HG03196 (cell line): ENCODE results near the gene GAP43.

ENCODE experiments used
- ATAC-seq: cut with Tn5 transposase; IDR thresholded peaks from one replicate; pipeline ENCODE4 v1.9.1; 2021; ENCODE audit not compliant: unreplicated experiment

Gene GAP43

DNA sequence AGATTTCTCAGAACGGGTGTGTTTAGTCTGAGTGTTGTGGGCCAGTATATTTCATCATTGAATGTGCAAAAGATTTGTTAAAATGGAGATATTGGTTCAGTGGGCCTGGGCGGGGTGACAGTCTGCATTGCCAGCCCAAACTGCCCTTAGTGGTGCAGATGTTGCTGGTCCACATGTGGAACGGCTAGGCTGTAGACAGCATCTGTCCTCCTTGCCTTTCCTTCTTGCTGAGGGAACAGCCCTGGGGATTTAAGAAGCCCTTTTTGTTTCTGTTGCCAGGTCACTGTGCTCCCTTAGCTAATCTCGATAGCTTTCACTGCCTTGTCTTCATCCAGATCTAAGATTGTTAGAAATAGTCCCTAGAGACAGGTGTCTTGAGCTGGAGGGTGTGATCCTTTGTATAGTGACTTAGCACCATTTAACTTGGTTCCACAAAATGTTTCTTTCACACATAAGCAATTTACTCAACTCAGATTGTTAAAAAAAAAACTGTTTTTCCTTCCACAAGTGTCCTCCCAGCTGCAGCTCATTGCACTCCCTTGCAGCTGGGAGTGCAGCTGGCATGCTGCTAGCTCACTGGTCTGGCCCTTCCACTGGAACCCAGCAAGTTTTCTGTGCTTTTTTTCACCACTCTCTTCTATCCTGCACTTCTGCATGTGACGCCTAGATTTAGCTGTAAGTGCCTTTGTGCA lies 37.5 kb downstream of the GAP43 start:
- no peak for ATAC-seq

DNA sequence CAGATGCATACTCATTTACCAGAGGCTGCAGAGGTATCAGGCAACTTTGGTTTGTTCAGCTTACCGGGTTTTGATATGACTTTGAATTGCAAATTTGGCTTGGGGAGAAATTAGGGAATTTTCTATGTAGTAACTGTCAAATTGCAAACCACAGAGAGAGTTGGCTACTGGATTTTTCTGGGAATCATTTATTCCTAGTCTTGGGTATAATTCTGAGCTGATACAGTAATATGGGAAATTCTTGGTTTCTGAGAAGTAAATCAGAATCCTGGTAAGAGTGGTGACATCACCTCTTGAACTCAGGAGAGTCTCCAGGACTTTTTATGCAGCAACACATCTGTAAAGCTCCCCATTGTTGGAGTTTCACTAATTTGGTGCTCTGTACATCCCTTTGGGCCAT lies 39.0 kb downstream of the GAP43 start:
- ATAC-seq = no peak

DNA sequence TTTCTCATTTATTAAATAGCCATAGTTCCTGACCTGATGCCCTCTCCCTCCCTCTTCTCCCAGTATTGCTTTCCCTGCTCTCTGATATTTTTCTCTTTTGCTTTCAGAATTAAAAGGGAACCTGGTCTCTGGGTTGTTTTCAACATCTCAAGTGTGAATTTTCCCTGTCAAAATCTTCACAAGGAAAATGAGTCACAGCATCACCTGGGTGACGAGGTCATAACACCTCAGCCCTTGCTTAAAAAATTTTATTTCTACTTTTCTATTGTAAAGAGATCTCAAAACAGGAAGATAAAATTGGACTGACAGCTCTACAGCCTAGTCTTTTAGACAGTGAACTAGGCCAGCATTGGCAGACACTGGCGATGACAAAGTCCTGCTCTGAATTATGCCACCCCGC lies 40.1 kb downstream of the GAP43 start:
- no peak for ATAC-seq

DNA sequence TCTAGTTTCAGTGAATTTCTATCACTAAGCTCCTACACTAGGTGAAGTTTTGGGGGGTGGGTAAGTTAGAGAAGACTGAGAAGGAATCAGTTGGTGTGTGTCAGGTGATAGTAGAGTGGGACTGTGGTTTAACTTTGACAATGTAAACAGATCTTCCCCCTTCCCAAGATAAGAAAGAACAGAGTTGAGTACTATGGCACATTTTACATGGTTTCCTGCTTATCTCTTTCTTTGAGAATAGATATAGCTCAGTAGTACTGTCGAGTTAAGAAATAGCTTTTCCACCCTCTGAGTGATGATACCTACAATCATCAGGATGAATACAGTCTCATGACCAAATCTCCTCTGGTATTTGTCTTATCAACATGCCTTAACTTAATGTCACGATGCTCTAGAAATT lies 42.8 kb downstream of the GAP43 start:
- ATAC-seq = no peak

DNA sequence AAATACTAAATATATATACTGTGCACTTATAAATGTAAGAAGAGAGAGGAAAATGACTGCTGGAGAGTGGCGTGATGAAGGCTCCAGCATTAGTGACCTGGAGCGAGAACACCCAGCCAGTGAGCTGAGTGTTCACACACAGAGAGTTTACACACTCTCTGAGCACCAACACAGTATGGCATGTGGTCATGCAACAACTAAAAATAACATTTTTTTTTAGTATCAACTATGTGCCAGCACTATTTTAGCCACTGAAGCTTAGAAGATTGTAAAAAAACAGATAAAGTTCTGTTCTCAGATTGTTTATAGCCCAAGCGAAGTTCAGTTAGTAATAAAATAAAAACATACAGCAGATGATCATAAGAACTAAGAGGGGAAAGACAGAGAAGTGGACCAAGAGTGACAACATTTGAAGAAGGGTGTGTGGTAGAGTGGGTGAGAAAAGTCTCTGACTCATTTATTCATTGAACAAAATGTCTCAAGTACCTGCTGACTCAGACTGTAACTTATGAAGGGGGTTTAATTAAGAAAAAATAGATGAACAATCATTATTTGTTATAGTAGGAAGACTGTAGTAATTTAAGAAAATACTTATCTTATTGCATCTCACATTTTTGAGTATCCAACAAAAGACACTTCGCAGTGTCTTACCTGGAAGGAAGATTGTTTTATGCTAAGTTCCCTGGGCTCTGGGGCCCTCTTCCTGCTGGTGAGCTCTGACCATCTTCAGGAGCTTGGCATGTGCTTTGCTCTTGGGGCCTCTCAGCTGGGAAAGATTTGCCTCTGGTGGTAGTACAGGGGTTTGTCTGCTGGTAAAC lies 43.8 kb downstream of the GAP43 start:
- no peak for ATAC-seq

DNA sequence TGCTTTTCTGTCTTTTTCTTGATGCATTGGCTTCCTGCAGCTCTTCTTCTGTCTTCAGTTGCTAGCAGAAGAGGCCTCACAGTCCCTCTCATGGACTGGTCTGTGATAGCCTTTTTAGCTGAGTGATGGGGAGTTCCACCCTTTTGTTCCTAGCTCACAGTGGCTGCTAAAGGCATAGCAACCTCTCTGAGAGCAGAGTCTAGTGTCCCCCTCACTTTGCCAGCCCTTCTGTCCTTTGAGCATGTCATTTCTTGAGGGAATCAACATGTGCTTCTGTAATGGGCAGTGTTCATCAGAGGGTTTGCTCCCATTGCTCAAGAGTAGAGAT lies 44.4 kb downstream of the GAP43 start:
- ATAC-seq = no peak

DNA sequence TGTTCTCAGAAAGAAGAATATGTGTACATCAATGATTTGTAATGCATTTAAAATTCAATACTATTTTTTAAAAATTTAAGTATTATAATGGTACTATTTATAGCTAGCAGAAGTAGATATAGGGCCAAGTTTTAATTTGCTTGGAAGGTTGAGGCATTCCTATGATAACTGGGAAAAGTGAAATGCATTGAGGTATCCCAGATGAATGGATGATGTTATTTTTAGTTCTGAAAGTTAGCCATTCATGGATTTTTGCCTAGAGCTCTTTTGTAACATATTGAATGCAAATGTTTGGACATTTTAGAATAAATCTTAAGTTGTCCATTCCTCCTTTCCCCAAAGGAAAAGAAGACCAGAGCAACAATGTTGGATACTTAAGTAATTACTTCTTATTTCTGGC lies 47.6 kb downstream of the GAP43 start:
- no peak for ATAC-seq

DNA sequence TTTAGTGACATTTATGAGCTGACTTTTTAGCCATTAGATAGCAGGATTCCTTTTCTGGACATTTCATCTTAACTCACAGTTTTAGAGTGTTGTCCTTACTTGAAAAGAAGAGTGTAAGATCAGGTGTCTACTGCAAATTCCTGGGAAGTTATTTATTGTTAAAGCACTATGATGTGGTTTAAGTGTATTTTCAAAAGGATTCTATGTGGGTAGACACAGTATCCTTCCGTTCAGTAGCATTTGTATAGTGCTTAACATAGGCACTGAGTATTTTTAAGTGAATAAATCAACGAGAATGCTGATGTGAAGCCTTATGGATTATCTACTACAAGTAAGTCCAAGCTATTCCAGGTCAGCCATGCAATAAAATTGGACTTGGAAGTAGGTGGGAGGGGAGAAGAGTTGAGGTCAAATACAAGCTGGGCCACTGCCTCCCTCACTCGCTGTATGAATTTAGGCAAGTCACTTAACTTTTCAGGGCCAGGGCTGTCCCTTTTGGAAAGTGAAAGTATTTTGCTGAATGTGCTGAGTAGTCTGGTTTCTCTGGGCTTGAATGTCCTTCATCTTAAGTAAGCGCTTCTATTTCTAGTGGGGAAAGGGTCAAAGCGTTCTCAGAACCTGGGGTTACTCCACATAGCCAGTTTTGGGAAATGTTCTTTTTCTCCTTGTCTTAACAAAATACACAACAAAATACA lies 48.6 kb downstream of the GAP43 start:
- ATAC-seq = no peak

DNA sequence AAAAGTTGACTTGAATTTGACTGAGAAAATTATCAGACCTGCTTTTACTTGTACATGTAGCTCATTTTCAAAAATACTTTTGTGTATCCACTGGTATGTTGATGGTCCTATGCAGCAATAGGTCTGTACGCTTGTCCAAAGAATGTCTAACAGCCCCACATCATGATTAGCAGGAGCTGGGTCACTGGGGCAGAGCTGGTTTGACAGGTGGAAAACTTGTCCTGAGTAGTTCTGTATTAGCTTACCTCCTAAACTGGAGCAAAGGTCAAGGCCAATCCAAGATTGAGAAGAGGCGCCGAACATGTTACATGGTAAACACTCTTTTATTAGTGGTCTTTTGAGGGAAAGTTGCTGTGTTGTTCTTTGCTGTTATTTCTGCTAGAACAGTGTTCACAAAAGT lies 50.6 kb downstream of the GAP43 start:
- ATAC-seq = no peak

DNA sequence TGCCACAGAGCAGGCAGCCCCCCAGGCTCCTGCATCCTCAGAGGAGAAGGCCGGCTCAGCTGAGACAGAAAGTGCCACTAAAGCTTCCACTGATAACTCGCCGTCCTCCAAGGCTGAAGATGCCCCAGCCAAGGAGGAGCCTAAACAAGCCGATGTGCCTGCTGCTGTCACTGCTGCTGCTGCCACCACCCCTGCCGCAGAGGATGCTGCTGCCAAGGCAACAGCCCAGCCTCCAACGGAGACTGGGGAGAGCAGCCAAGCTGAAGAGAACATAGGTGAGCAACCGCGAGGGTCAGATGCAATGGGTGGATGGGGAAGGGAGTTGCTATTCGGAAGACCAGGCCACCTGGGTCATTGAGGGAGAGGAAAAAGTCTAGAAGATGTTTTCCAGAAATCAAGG lies 53.0 kb downstream of the GAP43 start:
- no peak for ATAC-seq

DNA sequence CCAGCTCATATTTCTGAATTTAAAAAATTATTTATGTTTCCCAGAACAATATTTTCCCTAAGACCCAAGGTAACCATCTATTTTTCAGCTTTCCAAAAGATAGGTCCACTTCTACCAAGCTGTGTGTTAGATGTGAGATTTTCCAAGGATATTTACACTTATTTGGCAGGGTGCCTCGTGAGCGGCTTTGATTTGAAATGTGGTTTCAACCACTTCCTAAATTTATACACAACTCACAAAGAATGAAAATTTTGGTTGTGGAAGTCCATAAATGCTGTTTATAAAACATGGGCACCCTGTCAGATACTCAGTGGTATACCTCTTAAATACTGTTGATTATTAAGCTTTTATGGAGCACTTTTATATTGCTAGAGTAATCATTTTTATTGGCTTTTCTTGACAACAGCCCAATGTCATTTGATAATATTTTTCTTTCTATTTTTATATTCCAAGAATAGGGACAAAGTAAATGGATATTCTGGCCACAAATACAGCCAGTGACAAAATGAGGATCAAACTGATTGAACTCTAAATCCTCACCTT lies 57.6 kb downstream of the GAP43 start:
- ATAC-seq = no peak

DNA sequence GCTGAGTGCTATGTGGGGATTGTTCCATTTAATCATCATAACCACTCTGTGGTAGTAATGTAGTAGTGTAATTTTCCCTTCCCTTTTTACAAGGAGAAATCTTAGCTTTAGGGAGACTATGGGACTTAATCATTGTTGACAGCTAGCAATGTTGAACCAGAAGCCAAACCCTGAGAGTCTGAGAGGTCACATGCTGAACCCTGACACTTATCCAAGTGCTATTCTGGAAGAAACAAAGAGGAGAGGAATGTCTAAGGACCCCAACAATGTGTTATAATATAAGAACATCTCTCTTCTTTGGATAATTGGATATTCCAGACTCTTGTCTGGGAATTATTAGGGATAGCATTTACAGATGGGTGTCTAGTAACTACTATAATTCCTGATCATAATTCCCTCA lies 58.4 kb downstream of the GAP43 start:
- no peak for ATAC-seq

DNA sequence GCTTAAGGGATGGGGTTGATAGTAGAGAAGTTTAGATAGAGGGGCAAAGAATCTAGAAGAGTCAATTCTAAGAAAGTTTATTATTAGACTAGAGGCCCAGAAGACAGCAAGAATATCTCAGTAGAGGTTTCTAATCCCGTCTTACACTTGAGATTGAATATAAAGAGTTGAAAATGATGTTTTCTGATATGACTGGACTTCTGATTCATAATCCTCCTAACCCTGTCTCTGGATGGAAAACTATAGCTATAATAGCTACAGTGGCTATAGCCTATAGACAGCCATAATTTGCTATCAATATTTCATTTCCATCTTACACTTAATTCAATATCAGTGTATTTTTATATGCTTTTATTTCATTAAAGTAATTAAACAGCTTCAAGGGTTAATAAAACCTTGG lies 60.0 kb downstream of the GAP43 start:
- no peak for ATAC-seq

DNA sequence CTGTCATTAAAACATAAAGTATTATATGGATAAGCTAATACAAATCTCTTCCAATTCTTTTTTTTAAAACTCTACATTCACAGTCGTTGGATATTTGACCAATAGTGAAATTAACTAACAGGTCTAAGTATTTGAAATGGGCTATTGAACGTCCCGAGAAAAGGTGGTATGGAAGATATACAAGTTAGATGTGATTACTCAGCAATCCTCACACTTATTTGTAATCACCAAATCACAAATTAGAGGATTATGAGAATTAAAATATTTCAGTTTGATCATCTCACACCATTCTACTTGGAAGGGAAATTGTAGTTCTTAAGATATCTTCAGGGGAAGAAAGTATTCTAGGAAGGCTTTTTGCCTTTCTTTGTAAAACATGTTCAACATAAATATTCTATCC lies 60.5 kb downstream of the GAP43 start:
- no peak for ATAC-seq

DNA sequence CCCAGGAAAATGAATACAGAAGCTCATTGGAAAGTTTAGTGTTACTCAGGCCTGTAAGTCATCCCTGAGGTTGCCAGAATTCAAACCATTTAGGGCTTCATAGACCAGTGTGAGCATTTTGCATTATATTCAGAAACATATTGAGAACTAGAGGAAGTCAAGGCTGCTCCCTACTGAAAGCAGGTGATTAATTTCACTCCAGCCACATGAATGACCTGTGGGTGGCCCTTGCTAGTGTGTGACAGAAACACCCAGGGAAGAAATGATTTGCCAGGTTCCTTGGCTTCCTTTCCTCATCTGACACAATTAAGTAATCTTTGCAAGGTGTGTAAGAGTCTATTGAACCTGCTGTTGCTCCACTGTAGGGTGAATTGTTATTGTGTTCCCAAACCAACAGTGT lies 61.8 kb downstream of the GAP43 start:
- no peak for ATAC-seq

DNA sequence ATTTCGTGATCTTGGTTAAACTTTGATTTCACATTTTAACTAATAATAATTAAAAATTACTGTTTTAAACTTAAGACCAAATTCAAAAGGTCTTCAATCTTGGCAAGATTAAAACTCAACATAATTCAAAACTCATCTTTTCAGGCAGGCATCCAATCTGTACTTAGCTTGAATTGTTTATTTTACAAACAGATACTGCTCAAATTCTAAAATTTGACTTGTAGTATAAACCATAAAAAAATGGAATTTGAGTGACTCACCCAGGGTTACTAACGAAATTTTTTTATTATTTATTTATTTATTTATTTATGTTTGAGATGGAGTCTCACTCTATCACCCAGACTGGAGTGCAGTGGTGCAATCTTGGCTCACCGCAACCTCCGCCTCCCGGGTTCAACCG lies 64.4 kb downstream of the GAP43 start:
- no peak for ATAC-seq

DNA sequence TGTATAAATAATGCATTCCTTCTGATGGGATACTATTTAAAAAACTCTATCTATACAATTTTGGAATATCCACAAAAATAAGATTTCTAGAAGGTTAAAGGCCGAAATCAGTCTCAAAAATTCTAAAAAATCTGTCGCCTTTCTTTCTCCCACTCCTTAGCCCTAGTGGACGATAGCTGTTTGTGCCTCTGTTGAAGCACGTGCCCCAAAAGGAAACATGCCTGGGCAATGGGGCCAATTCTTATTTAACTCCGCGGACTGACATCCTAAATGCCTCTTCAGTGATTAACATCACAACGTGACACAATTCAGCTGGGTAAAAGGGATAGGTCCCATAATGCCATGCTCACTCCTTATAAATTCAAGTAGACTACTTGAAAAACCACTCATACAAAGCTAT lies 65.1 kb downstream of the GAP43 start:
- ATAC-seq = no peak

DNA sequence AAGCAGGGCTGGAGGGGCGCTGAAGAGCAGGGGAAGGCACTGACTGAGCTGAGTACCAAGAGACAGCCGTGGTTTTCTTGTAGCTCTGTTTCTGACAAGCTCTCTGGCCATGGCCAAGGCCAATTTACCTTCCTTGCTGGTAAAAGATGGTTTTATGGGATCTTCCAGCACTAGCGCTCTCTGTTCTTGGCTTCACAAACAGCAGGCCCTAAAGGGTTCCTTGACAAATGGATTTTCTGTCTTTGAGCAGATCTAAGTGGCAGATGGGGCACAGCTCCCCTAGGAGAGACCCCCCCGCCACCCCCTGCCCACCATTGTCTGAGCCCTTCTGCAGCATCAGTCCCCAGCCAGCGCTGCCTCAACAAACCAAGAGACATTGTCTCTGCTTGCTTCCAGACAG lies 66.6 kb downstream of the GAP43 start:
- ATAC-seq = no peak

DNA sequence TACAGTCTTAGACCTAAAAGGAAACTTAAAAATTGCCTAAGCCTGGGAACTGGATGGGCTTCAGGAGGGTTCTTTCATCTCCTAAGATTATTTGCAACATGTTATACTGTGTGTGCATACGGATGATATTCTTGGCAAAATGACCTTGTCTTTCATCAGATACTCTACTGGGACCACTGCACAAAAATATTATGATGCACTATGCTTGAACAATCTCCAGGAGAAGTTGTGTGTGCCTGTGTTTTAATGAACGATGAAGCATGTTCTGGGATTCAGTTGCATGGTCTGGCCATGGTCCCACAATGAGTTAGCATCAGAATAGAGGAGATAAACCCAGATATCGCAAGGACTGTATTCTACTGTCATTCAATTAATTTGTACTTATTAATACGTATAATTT lies 68.7 kb downstream of the GAP43 start:
- ATAC-seq = no peak

DNA sequence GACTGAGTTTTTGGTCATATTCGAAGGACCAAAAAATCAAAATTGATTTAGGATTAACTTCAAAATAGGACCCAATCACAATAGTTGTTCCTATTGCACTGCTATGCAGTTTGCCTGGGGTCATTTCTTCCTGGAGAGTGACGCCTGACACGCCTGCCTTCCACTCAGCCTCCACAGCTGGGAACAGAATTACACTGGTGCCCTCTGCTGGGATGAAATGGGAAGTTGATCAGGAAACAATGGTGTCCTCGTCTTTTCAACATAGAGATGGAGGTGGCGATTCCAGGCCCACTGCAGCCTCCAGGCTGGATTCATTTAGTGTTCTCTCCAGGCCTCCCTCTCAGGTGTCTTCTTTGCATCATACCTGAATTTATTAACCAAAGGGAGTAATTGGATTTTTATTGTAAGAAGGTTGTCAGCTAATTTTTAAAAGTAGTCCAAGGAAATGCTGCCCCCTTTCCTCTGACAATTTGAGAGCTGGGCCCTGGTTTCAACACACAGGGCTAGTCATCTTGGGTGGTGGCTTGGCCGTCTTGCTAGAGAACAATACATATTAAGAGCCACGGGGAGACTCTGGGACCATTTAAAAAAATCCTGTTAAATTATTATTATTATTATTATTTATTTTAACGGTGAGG lies 69.7 kb downstream of the GAP43 start:
- peak; percentile 93 for ATAC-seq

DNA sequence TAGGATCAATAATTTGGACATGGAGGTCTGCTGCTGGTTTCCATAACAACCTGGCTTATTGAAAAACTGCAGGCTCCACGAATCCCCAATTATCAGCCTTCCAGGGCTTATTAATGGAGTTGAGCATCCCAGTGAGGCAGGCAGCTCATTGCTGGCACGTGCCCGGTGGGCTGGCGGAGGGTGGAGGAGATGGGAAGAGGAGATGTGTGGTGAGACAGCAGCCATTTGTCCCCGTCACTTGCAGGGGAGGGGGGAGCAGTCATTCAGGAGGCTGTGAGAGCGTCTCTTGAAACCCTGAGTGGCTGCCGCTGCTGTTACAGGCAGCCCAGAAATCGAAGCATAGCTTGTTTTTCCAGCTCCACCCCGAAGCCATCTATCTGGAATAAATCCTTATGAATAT lies 70.6 kb downstream of the GAP43 start:
- no peak for ATAC-seq

DNA sequence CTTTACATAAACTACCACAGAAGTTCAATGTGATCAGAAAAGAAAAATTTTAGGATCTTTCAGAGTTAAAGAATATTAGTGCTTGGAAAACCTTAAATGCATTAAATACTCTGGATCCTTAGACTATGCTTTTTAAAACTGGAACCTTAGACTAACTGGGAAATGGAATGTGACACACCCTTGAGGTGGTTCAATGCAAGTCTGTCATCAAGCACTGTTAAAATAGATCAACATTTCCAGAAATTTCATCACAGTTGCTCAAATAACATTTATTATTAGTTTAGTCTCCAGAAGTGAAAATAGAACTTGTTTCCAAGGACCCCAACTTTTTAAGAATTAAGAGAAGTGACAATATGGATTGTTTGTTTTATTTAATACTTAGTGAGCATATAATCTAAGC lies 71.8 kb downstream of the GAP43 start:
- no peak for ATAC-seq
